Activated gamma-delta T cell (primary cell): ENCODE results near the gene PSRC1.
"Not testable (repeated sequence)": the region's sequence is repeated elsewhere in the genome, so short reads cannot be mapped to it uniquely, and the experiment has no call there.

Experiments
- DNase-seq: peaks from one replicate; lab custom pipeline; 2025; lab: John Stamatoyannopoulos, UW

The PSRC1 gene

GRCh38 chr1:109295712-109296415 lies 12.9 kb upstream of the PSRC1 start:
- DNase-seq: no peak

- DNase-seq: no peak
Measured at GRCh38 chr1:109294481-109294880, 11.5 kb upstream of the PSRC1 start.

- no peak for DNase-seq
Measured at GRCh38 chr1:109293026-109293425, 10.1 kb upstream of the PSRC1 start.

- DNase-seq: no peak
Measured at GRCh38 chr1:109292364-109292763, 9.4 kb upstream of the PSRC1 start.

- DNase-seq: no peak
Measured at GRCh38 chr1:109290998-109291397, 8.1 kb upstream of the PSRC1 start.

GRCh38 chr1:109290137-109290536 lies 7.2 kb upstream of the PSRC1 start:
- no peak for DNase-seq

- not testable (repeated sequence) for DNase-seq
Measured at GRCh38 chr1:109286762-109287161, 3.8 kb upstream of the PSRC1 start.

- DNase-seq: no peak
Measured at GRCh38 chr1:109283748-109284600, 1.0 kb upstream of the PSRC1 start.

- DNase-seq: no peak
Measured at GRCh38 chr1:109282497-109282951, 421 bp downstream of the PSRC1 start.

- DNase-seq: no peak
Measured at GRCh38 chr1:109281680-109282496, 1.1 kb downstream of the PSRC1 start.

- no peak for DNase-seq
Measured at GRCh38 chr1:109280862-109281261, 2.1 kb downstream of the PSRC1 start.

GRCh38 chr1:109279615-109280278 lies 3.2 kb downstream of the PSRC1 start:
- no peak for DNase-seq

GRCh38 chr1:109277434-109278204 lies 5.3 kb downstream of the PSRC1 start:
- DNase-seq: no peak

- no peak for DNase-seq
Measured at GRCh38 chr1:109275706-109276345, 7.1 kb downstream of the PSRC1 start.

- DNase-seq: no peak
Measured at GRCh38 chr1:109274533-109275476, 8.1 kb downstream of the PSRC1 start.

GRCh38 chr1:109273570-109274288 lies 9.2 kb downstream of the PSRC1 start:
- no peak for DNase-seq

GRCh38 chr1:109272831-109273547 lies 10.0 kb downstream of the PSRC1 start:
- no peak for DNase-seq
